Muscle of back (tissue), 11 donors: ENCODE measurements around the gene PCGF5. TPM values are rescaled to one million over a fixed set of nuclear protein-coding genes. Genes with fewer than 3 reads are reported as not detected.
"Not testable (repeated sequence)": the region's sequence is repeated elsewhere in the genome, so short reads cannot be mapped to it uniquely, and the experiment has no call there.

ENCODE experiments used
- DNase-seq, 3 donors: peaks; one replicate each; pipeline versions ENCODE4 v3.0.0 to v3.0.0-alpha.2; 2013
- polyA plus RNA-seq, 10 donors: library from polyadenylated mRNA; unstranded; fragments of 120-200 nt; gene quantifications; one replicate each; pipeline ENCODE4 v1.2.1, GENCODE V29; 2013; ENCODE audit not compliant: insufficient read length in 10 of 10

PCGF5 gene
- polyA plus RNA-seq, 10 donors = 15.0 to 32.0 (median 18.4) TPM

DNA sequence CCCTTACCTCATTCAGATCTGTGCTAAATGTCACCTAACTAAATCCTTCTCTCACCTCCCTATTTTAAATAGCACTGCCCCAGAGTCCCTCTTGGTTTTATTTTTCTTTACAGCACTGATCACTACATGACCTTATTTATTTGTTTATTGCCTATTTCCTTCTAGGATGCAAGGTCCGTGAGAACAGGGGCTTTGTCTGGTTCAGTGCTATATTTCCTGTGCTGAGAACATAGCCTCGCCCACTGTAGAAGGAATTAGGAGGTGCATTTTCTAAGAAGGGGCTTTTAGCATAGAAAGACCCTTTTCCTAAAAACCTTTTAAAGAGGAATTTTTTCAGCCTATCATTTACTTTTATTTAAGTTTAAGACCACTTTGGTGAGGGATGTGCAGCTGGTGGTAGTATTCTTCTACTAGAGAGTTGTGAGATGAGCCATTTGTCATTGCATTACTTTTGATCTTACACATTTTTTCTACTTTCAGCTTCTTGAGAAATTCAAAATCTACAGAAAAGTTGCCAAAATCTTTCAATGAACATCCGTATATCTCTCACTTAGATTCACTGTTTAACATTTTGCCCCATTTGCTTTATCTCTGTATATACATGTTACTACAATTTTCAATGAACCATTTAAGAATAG lies 13.5 kb upstream of the PCGF5 start:
- no peak for DNase-seq

DNA sequence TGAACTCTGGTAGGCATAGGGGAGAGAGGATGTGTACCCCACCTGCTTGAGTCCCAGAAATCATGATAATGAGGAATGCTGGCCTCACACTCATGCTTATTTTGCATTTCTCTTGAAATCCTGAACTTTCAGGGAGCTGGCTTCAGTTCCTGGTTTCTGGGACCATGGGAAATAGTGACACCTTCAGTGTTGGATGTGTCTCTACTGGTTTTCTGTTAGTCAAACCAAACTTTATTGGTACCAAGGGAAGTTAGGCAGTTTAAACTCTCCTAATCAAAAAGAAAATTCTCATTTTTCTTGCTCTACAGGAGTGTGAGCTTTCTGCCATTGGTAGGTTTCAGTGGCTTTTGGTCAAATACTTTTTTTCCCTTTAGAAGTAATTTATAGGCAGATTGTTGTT lies 11.8 kb upstream of the PCGF5 start:
- DNase-seq = no peak

DNA sequence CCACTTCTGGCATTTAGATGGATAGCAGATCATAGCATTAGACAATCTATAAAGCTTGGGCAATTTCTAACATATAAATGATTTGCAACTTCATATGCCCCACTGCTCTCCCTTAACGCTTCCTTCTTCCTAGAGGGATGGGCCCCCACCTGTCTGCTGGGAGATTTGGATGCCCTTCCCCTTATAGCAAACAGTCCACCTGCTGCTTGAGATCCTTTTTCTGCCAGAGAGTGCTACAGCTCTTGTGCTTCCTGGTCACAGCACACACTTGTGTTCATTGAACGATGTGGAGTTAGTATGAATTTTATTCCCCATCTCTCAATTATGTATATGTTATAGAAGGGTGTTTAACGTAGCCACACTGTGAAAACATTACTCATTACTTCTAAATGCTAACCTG lies 10.4 kb upstream of the PCGF5 start:
- DNase-seq = no peak

DNA sequence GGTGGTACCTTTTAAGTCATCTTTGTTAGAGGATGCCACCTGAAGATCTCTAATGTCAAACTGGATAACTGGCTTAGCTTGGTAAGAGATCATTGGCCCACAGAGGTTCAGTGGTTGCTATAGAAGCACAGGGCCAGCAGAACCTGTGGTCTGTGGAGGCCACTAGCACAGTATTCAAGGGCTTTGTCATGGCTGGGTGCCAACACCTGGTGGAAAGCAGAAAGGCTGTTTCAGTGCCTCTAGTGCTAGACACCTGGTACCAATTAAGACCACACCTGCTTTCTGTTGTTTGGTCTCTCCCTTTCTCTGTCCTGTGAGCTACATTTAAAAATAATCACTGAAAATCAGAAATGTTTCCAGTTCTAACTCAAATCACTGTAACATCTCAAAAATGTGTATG lies 10.0 kb upstream of the PCGF5 start:
- DNase-seq = no peak

DNA sequence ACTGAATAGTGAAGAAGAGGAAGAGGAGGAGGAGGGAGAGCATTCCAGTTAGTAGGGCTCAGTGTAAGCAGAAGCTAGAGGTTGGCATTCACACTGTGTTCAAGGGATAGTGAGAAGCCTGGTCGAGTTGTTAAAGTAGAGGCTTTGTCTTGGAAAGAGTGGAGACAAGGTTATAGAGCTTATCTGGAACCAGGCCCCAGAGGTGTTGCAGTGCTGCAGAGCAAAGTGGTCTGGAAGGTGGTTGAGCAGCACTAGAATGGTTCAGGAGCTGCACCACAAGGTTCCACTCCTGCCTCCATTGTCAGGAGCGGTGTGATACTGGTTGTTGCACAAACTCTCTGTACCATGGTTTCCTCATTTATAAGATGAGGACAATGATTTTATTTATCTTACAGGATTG lies 8.8 kb upstream of the PCGF5 start:
- no peak for DNase-seq

DNA sequence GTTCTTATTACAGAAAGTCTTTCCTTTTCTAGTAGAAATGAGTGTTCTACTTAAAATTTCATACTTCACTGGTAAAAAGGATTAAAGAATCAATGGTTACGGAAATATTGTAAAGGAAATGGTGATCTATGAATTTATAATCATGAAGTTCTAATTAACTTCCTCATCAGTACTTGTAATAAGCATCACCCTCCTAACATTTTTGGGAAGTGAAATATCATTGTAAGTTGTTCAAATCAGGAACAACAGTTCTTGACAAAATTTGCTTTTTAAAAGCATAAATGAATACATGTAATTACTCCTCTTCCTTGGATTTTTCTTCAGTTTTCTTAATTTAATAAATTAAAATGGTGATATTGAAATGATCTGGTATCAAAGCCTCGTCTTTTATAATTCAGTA lies 5.6 kb upstream of the PCGF5 start:
- DNase-seq = no peak

DNA sequence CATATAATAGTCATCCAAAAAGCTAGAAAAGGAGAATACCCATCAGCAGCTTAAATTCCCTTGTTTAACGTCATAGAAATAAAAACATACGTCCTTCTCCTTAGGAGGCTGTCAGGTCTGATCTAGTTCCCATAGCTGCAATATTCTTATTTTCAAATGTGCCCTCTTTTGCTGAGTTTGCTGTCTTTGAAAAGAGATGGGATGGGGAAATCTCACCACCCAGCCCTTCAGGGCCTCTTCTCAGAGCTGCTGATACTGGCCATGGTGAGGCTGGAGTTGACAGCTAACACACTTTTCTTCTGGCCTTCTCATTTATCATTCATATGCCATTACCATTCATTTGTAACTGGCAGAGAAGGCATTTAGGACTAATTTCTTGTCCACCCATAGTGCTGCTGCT lies 5.1 kb upstream of the PCGF5 start:
- no peak for DNase-seq

DNA sequence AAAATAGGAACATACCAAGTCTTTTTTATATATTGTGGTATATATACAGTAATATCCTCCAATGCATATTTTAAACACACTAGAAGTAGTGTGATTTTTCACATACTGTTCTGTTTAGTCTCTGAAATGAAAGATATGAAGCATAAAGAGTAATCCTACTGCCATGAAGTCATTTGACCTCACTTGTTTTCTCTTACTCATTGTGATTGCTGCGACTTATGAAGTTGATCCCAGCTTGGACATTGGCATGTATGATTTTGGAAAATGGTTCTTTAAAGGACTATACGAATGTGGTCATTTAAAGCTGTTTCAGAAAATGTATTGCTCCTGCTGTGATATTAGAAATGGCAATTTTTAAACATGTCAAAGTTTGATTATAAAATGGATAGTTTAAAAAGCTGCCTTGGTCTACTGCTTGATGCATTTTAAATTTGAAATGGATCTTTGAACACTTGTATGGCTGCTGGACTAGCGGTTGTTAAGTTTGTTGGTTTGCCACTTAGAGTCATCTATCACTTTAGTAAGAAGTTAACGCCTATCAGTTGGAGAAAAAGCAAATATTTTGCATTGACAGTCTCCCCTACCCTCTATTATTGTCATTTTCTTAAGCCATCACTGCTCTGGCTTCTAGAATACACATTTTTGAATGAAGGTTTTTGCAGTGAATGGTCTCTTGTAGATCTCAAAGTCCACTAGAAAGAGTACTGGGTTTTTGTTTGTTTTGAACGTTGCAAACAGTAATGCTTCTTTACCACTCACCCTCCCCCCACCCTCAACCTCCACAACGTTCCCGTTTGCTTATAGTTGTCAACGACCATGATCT lies 881 bp upstream of the PCGF5 start:
- DNase-seq = no peak

DNA sequence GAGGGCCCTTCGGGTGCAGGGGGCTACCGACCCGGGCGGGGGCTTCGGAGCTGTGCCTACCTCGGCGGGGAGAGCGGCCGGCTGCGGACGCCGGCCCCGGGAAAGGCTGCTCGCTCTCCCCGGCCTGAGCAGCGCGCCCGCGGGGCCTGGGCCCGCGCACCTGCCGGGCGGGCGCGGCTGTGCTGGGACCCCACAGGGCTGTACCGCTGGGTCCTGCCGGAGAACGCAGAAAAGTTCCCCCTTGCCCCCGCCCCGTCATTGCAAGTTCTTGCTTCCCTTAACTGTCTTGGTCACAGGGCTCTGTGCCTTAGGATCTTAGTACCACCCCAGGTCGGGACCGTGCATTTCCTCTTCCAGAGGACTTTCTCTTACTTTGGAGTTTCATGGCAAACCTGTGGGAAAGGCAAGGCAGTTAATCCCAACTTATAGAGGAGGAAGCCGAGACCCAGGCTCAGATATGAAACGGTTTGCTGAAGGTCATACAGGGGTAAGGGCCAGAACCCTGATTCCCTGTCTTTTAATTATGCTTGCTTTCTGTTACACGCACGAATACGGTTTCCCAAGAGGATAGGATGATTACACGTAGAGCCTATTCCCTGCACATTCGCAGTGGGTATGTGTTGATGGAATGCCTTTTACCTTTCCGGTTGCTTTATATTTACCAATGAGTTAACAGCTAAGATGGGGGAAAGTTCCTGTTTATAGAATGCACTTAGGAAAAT lies 652 bp downstream of the PCGF5 start:
- DNase-seq = peak in 2 of 3 donors; percentile 8 to 30

DNA sequence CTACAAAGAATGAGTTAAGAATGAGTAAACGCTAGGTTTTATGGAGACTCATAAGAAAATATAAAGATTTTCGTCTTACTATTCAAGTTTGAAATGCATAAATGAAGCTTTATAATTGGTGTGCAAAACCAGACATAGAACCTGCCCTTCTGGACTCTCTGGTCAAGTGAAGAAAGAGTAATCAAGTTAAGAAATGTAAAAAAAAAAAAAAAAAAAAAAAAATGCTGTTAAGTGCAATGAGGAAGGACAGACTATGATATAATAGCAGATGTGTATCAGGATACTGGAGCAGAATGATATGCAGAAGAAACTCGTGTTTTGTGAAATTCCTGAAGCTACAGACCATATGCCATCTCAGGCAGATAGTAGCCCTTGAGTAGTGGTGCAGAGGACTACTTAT lies 5.6 kb downstream of the PCGF5 start:
- no peak for DNase-seq

DNA sequence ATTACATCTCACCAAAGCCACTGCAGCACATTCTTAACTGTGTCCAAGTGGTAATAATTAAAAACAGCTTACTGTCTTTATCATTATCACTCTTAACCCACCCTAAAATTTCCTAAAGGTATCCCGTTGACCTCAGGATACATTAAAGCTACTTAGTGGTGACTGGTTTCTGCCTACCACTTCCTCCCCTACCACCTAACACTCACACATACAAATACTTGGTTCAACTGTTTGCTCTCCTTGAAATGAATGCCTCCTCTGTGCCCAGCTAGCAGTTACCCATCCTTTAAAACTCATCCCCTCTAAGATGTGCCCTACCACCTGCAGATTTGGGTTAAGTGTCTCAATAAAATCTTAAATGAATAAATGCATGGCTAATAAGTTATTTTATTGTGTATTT lies 7.1 kb downstream of the PCGF5 start:
- no peak for DNase-seq

DNA sequence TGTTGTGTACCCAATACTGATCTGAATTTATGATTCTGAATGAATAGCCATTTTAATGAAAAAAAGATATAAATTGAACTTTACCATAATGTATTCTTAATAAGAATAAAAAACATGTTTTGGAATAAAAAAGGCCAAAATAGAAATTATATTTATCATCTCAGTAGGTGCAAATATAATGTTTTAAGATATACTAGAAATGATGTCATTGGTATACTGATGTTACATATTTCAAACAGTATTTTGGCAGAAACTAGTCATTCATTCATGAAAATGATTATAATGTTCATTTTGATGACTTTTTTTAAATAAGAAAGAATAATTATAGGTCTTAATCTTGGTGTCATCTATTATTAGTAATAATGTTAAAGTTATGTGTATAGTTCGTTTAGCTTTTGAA lies 9.2 kb downstream of the PCGF5 start:
- DNase-seq = no peak

DNA sequence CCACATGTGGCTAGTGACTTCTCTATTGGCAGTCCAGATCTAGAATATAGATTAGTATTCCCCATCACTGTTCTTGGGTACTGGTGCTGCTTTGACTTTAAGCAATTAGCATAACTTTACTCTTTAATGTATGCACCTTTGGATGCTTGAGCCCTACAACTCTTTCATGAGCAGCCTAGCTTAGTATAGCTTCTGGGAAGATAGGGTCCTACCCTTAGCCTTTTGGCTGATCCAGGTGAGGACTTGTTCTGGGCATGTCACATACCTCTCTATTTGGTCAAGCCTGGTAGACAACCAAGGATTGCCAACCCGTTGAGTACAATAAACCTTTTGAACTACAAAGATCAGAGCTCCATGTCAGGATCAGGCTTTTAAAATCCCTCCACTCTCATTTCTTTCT lies 17.7 kb downstream of the PCGF5 start:
- DNase-seq = no peak

DNA sequence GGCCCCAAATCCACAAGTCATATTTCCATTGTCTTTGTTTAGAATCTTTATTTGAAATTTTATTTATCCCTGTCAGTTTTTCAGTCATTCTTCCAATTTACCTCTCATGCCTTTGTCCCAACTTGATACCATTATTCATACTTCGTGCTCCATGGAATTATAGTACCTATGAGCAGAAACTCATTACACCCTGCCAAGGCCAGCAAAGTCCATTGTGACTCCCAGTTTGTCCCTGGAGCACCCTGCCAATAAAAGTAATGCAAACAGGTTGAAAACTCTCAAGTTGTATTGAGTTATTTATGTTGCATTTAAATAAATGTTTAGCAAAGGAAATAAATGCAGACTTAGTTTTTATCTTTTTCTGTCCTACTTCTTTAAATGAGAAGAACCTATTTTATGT lies 19.3 kb downstream of the PCGF5 start:
- DNase-seq = no peak

DNA sequence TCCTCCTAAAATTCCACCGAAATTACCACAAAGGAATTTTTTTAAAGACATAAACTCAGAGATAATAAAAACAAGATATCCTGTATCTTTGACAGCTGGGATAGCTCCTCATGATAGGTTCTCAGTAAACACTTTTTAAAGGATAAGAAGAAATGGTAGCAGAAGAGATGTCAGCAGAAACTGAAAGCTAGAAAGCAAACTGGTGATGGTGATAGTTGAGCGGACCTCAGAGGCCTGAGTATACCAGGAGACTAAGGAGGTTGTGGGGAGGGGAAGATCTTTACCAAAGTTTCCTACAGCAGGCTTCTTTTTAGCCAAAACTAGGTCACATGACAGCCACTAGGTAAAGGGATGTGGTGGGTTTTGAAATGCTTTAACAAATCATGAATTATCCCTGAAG lies 22.5 kb downstream of the PCGF5 start:
- no peak for DNase-seq

DNA sequence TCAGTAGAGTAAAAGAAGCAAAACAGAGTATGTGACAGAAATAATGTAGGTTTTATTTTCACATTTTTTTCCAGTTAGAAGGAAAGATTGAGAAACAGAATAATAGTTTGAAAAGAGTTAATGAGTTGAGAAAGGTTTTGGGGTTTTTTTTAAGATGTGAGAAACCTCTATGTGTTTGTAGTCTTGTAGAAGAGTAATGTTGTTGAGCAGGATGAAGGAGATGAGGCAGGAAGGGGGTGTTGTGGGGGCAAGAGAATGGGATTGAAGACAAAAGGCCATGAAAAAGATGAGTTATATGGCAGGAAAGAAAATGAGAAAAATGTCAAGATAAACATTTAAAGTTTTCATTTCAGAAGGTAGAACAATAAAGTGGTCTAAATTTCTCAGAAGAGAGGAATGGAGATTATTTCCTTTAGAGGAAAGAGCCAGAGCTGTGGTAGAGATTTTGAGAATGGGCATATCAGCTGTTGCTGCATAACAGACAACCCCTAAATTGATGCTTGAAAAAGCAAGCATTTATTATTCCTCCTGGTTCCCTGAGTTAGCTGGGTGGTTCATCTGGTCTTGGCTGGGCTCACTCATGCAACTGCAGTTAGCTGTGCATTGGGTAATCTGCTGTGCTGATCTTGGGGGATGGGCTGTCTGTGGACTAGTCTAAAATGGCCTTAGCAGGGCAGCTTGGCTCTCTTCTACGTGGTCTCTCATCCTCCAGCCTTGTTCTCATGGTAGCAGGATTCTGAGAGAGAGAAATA lies 27.1 kb downstream of the PCGF5 start:
- no peak for DNase-seq

DNA sequence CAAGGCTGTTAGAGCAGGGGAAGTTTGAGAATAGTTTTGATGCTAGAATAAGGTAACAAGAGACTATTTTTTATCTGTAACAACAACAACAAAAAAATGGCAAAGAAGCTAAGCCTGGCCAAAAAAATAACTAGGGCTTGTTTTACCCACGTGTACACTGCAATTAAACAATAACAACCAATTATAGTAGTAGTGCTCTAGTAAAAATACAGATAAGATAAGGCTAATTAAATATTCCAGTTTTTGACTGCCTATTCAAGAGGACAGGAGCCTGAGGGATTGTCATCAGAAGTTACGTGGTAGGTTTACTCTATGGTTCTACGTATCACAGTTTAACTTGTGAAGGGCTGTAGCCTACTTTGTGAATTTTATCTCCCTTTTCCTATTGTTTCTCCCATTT lies 29.2 kb downstream of the PCGF5 start:
- no peak for DNase-seq

DNA sequence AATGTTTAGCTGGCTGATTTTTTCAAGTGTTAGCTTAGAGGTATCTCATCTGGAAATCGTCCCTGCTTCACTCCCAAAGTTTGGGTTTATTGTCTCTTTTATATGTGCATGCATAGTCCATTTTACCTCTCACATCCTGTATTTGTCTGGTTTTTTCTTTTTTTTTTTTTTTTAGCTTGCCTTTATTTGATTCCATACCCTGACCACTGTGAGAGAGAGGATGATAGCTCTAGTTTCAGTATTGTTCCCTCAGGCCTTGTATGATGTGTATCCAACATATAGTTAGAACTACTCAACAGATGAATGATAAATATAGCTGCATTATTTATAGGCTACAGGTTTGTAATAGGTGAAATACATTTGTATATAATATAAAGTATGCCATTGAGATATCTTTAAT lies 29.9 kb downstream of the PCGF5 start:
- DNase-seq = no peak

DNA sequence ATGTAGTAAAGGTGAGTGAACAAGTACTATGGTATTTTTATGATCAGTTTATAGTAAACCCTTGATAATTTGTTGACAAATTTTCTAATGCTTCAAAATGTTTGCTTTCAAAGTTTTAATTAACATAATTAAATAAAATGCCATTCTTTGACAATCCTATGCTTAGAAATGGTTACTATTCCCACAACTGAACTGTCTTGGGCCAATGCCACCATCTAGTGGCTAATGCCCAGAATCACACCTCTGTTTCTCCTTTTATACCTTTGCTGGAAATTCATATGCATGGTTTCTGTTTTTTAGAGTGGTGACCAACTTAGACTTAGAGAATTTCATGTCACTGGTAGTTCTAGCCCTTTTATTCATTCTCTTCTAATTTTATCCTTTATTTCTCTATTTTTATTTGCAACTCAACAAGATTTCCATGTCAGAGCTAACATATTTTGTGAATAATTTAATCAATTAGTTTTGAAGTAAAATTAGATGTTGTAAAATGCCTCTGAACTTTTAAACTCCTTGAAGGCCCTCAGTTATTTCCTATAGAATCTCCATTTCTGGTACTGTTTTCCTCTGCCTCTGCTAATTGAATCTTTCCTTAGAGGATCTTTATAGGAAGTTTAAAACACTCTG lies 31.1 kb downstream of the PCGF5 start:
- peak; percentile 57 to 74 (median 72) for DNase-seq

DNA sequence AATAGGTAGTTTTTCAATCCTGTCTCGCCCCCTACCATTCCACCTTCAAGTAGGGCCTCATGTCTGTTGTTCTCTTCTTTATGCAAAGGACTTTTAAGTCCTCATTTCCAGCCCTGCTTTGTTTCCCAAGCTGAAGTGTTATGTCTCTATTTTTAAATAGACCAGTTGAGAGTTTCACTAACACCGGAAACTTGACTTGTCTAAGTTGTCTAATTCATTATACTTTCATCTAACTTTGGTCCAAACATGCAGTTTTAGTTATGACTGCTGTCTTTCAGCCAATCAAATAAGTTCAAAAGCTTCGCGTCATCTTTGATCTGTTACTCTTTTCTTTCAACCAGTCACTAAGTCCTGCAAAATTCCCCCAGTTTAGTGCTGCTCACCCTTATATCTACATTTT lies 32.8 kb downstream of the PCGF5 start:
- DNase-seq = no peak

DNA sequence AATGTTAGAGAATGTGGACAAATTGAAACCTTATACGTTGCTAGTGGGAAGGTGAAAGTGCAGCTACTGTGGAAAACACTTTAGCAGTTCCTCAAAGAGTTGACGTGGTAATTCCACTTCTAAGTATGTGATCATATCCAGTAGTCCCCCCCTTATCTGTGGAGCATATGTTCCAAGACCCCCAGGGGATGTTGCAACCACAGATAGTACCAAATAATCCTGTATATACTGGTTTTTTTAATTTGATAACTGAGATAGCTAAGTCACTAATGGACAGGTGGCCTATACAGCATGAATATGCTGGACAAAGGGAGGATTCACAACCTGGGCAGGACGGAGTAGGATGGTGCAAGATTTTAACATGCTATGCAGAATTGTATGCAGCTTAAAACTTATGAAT lies 36.8 kb downstream of the PCGF5 start:
- DNase-seq = no peak

DNA sequence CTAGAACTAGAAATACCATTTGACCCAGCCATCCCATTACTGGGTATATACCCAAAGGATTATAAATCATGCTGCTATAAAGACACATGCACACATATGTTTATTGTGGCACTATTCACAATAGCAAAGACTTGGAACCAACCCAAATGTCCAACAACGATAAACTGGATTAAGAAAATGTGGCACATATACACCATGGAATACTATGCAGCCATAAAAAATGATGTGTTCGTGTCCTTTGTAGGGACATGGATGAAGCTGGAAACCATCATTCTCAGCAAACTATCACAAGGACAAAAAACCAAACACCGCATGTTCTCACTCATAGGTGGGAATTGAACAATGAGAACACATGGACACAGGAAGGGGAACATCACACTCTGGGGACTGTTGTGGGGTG lies 40.0 kb downstream of the PCGF5 start:
- not testable (repeated sequence) for DNase-seq
